Skeletal muscle tissue (tissue), 4 donors: ENCODE data around the gene AK4. TPM values are rescaled to one million over a fixed set of nuclear protein-coding genes. Genes with fewer than 3 reads are reported as not detected.

Experiments used
- H3K27ac ChIP-seq: one replicate; pipeline ENCODE4 v1.7.0; 2013; ENCODE audit warnings: mild to moderate bottlenecking, low read depth, low read length, inconsistent platforms
- H3K27me3 ChIP-seq, 3 donors: one replicate each; pipeline ENCODE4 v1.7.0; 2013; ENCODE audit warnings: low read length in 3 of 3; ENCODE audit not compliant: control insufficient read depth in 3 of 3, insufficient read depth in 3 of 3
- H3K36me3 ChIP-seq, 3 donors: one replicate each; pipeline ENCODE4 v1.7.0; 2013; ENCODE audit warnings: low read length in 3 of 3; ENCODE audit not compliant: control insufficient read depth in 3 of 3, insufficient read depth in 3 of 3
- H3K4me1 ChIP-seq, 3 donors: one replicate each; pipeline ENCODE4 v1.7.0; 2013; ENCODE audit warnings: low read length in 3 of 3, mild to moderate bottlenecking in 3 of 3; ENCODE audit not compliant: control insufficient read depth in 3 of 3, insufficient read depth in 3 of 3
- H3K4me3 ChIP-seq, 3 donors: one replicate each; pipeline ENCODE4 v1.7.0; 2013; ENCODE audit warnings: low read length in 3 of 3
- H3K9ac ChIP-seq, 3 donors: one replicate each; pipeline ENCODE4 v1.7.0; 2013; ENCODE audit warnings: low read length in 3 of 3, mild to moderate bottlenecking in 3 of 3, moderate library complexity in 2 of 3, low read depth in 1 of 3
- H3K9me3 ChIP-seq, 3 donors: one replicate each; pipeline ENCODE4 v1.7.0; 2013; ENCODE audit warnings: low read length in 3 of 3; ENCODE audit not compliant: control insufficient read depth in 3 of 3
- total RNA-seq: library from RNA; depleted of rRNA; stranded (reverse); fragments of >200 nt; gene quantifications from one replicate; pipeline ENCODE4 v1.2.3, GENCODE V29; 2014
- donor health status: Osteomylitis.

AK4 gene
- total RNA-seq, 1 donor from 2014 or later = 6.8 TPM

DNA sequence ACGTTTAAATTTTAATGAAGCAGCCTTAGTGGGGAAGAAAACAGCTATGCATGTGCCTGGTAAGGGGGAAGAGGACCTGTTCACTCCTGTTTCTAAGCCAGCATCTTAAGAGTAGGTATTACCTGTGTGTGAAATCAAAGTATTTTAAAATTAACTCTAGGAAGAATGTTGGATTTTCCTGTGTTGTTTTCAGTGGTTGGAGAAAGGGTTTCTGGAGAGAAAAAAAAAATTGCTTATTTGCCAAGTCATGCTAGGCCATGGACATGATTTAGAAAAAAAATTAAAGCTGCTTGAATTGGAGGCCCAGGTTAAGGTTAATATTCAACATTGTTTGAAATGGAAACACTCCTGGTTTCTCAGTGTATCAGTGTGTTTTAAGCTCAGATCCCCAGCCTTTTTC lies 118.5 kb downstream of the AK4 start:
- H3K4me3 ChIP-seq = no peak overlapping the region
- no peaks in the 10 kb centered on the region for H3K36me3 ChIP-seq
- peaks cover 4 to 17% (median 10%) of the 10 kb centered on the region in 3 donors for H3K27me3 ChIP-seq
- no peak overlapping the region for H3K27ac ChIP-seq
- peaks cover 8 to 13% (median 10%) of the 10 kb centered on the region in 3 donors for H3K4me1 ChIP-seq
- no peaks in the 10 kb centered on the region for H3K9me3 ChIP-seq
- no peak overlapping the region for H3K9ac ChIP-seq

DNA sequence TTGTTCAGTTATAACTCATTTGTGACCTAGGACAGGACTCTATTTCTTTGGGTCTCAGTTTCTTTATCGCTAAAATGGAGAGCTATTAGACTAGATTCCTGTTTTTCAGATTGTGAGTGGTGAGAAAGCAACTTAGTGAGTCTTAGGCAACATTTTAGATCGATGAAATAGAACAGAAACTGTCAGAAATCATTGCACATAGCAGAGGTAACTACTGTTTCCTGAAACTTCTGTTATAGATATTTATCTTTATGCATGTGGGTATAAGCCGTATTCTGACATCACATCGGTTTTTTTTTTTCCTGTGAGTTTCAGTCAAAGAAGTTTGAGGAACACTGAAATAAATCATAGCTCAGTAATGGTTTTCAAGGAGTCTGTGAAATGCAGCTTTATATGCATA lies 119.3 kb downstream of the AK4 start:
- no peak overlapping the region for H3K27ac ChIP-seq
- no peak overlapping the region for H3K4me3 ChIP-seq
- no peaks in the 10 kb centered on the region for H3K9me3 ChIP-seq
- peaks cover 4 to 17% (median 10%) of the 10 kb centered on the region in 3 donors for H3K27me3 ChIP-seq
- no peak overlapping the region for H3K9ac ChIP-seq
- H3K36me3 ChIP-seq = no peaks in the 10 kb centered on the region
- H3K4me1 ChIP-seq = peaks cover 8 to 13% (median 10%) of the 10 kb centered on the region in 3 donors

GRCh38 chr1:65267683-65268082 lies 119.7 kb downstream of the AK4 start:
- Histone ChIP-seq H3K36me3 (no peaks in the 10 kb centered on the region), H3K4me1 (peaks cover 8 to 13% (median 10%) of the 10 kb centered on the region in 3 donors), H3K9me3 (no peaks in the 10 kb centered on the region), H3K4me3 (no peak overlapping the region), H3K27ac (no peak overlapping the region), H3K27me3 (peaks cover 4 to 17% (median 10%) of the 10 kb centered on the region in 3 donors), H3K9ac (no peak overlapping the region)

- no peaks in the 10 kb centered on the region for H3K9me3 ChIP-seq
- peaks cover 8 to 10% (median 9%) of the 10 kb centered on the region in 3 donors for H3K4me1 ChIP-seq
- no peaks in the 10 kb centered on the region for H3K36me3 ChIP-seq
- H3K4me3 ChIP-seq = no peak overlapping the region
- H3K27me3 ChIP-seq = peaks cover 4 to 13% (median 8%) of the 10 kb centered on the region in 3 donors
- no peak overlapping the region for H3K9ac ChIP-seq
- H3K27ac ChIP-seq = no peak overlapping the region
Measured at GRCh38 chr1:65269612-65270011, 121.6 kb downstream of the AK4 start.

DNA sequence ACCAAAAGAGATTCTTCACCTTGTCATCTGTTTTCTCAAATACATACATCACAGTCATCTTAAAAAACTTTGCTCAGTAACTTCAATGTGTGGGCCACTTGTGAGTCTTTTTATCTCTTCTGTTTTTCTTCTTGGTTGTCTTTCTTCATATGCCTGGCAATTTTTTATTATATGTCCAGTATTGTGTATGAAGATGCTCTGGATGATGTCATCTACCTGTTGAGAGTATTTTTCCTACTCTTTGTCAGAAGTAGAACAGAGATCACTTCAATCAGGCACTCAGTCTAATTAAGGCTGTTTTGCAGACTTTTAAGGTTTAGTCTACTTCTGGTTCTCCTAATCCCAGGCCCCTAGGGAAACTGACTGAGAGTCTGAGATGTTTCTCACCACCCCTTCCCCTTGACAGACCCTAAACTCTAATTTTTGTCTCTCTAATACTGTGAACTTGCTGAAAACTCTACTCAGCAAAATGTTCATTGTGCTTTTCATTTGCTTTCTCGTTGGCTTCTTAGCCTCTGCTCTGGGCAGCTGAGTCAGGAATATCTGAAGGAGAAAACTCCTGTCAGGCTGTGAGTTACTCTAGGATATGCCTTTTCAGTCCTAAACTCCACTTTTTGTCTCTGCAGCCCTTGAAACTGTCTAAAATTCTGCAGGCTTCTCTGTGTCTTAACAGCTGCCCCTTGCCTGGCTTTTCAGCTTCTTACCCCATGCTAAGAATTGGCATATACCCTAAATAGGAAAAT lies 128.4 kb downstream of the AK4 start:
- H3K9me3 ChIP-seq = no peaks in the 10 kb centered on the region
- peaks cover 0 to 3% (median 0%) of the 10 kb centered on the region in 3 donors for H3K4me1 ChIP-seq
- no peak overlapping the region for H3K27ac ChIP-seq
- H3K27me3 ChIP-seq = peaks cover 0 to 9% (median 0%) of the 10 kb centered on the region in 3 donors
- no peaks in the 10 kb centered on the region for H3K36me3 ChIP-seq
- no peak overlapping the region for H3K9ac ChIP-seq
- no peak overlapping the region for H3K4me3 ChIP-seq

- Histone ChIP-seq H3K9ac (no peak overlapping the region), H3K4me3 (no peak overlapping the region), H3K27me3 (peaks cover 0 to 9% (median 0%) of the 10 kb centered on the region in 3 donors), H3K4me1 (peaks cover 0 to 3% (median 0%) of the 10 kb centered on the region in 3 donors), H3K36me3 (no peaks in the 10 kb centered on the region), H3K9me3 (no peaks in the 10 kb centered on the region), H3K27ac (no peak overlapping the region)
Measured at GRCh38 chr1:65277605-65278347, 129.8 kb downstream of the AK4 start.

DNA sequence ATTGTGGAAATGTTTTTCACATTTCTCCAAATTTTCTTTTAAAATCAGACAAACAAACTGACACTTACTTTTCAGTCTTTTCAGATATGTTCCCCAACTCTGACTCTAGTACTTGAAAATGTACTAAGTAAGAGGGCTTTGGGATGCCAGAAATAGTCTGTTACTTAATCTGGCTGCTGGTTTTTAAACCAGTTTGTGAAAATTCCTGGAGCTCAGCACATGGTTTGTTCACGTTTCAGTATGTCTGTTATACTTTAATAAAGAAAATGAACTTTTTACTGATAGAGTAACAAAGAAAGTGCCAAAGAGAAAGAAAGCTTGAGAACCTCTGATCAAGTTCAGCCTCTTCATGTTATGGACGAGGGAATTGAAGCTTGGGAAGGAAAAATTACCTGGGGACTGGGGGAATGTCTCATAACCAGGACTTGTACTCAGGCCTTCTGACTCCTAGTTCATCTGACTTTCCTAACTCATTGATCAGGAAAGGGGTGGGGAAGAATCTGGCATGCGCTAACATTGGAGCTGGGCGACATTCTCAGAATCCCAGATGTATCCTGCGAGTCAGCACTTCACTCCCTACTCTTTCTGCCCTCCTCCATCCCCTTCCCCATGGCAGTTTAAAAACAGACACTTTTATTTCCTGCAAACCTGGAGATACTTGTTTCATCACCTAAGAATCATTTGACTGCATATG lies 130.5 kb downstream of the AK4 start:
- Histone ChIP-seq H3K9ac (no peak overlapping the region), H3K27me3 (peaks cover 0 to 9% (median 0%) of the 10 kb centered on the region in 3 donors), H3K36me3 (no peaks in the 10 kb centered on the region), H3K27ac (no peak overlapping the region), H3K4me1 (peaks cover 0 to 3% (median 0%) of the 10 kb centered on the region in 3 donors), H3K4me3 (no peak overlapping the region), H3K9me3 (no peaks in the 10 kb centered on the region)

DNA sequence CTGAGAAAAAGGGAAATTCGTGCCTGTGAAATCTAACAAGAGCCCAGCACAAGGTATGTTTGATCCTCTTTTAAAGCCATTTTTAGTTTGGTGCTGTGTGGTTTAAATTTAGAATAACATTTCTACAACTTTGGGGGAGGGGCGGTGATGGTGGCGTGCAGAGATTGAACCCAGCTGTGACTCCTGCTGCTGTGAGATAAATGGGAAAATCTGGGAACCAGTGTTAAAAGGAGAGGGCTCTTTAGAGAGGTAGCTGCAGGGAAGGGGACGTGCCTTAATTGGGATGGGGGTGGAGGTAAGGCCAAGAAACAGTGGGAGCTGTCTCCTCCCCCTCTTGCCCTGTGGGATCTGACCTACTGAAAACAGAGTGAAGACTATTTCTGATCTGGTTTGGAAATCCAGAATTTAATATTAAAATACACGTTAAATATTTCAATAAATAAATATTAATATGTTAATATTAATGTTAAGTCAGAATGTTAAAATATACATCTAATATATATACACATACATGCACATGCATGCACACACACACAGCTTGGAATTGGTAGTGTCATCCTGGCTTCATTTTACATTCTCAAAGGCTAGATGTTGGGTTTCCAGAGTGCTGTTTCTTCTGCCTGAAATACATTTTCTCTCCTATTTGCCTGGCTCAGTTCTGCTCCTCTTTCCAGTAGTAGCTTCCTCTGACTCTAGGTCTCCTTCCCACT lies 131.2 kb downstream of the AK4 start:
- Histone ChIP-seq H3K9me3 (no peaks in the 10 kb centered on the region), H3K27me3 (peaks cover 0 to 9% (median 0%) of the 10 kb centered on the region in 3 donors), H3K9ac (no peak overlapping the region), H3K36me3 (no peaks in the 10 kb centered on the region), H3K4me1 (peaks cover 0 to 3% (median 0%) of the 10 kb centered on the region in 3 donors), H3K4me3 (no peak overlapping the region), H3K27ac (no peak overlapping the region)
